Stimulated activated CD4-positive, alpha-beta T cell treated with anti-CD3 and anti-CD28 coated beads, TNF-alpha, amount 100 ng/mL, for 24 hours (primary cell): Measurements from ENCODE around the gene MAPK7.

Experiments
- DNase-seq, 3 experiments: peaks; one replicate each; pipeline ENCODE4 v3.0.0-alpha.2; 2020; ENCODE audit warnings: low read depth in 3 of 3

The MAPK7 gene

DNA sequence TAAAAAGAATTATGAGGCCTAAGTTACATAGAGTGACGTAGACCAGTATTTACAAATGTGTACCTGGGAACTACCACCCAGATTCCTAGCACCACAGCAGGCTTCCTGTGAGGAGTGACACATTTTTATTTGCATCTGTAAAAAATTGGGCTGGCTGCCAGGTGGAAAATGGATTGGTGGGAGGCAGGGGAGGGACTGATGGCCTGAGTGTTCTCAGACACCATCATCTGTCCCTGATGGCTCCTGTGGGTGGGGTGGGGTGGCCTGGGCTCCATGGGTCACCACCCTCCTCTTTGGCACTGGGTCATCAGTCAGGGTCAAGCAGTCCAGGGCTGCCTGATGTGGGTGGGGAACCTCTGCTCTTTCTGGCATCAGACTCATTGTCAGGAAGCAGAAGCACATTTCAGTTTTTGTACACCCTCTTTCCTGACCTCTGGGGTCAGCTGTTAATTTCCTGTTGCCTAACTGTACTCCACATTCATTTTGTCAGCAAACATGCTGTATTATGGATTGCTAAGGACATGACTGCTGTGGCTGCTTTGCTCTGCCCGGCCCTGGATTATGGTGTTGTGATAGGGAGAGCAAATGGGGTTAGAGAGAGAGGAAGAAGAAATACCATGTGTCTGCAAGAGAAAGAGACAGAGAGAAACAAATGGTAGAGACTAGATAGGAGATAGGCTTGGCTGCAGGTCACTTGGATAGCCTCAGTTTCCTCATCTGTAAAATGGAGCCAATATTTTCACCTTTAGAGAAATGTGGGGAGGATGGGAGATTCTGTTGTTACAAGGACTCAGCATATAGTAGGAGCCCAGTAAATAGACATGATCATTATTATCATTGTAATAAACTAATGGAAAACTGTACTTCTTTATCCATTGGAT lies 20.2 kb downstream of the MAPK7 start:
- DNase-seq: no peak

DNA sequence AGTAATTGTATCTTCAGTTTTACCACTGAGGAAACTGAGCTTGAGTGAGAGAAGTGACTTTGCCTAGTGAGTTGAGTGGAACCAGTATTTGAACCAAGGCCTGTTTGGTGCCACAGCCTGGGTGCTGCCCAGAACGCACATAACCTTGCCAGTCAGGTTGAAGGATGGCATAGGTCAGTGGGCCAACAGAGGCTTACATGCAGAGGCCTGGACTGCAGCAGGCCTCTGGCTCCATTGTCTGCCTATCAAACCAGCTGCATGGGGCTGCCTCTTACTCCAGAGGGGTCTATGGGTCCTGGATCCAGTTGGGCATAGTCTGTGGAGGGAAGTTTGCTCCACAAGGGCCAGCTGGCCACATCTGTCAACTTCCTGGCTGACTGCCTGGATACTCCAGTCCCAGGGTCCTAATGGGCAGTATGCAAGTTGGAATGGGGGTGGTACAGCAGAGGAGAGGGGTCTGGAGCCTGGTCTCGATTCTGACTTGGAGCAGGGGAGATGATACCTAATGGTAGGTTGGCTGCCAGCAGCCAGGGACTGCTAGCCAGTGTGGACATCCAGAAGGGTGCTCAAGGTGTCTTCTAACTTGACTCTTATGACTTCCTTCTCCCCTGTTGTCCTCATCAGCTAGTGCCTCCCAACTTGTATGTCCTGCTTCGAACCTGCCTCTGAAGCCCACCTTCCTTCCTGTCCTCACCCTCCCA lies 21.6 kb downstream of the MAPK7 start:
- no peak for DNase-seq

DNA sequence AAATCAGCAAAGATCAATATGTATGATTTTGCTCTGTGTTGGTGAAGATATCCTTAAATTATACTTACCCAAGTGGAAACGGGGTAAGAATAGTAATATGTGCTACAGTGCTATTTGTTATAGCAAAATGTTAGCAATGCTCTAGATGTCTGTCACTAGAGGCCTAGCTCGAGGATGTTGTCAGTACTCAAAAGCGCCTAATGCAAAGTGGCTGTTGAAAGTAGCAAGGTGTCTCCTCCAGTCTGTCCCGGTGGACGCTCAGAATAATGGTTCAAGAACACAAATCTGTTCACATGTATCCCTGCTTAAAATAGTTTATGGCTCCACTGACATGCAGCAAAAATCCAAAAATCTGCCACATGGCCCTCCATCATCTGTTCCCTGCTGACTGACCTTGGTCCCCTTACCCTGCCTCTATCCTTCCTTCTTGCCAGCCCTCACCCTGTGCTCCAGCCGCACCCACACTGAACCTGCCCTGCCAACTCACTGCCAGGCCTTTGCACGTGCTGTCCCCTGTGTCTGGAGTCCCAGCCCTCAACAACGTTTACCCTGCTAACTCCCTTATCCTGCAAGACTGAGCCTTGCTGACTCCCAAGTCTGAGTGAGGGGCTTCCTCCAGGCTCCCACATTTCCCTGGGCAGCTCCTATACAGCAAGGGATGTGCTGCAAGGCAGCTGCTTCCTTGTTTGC lies 23.2 kb downstream of the MAPK7 start:
- no peak for DNase-seq

DNA sequence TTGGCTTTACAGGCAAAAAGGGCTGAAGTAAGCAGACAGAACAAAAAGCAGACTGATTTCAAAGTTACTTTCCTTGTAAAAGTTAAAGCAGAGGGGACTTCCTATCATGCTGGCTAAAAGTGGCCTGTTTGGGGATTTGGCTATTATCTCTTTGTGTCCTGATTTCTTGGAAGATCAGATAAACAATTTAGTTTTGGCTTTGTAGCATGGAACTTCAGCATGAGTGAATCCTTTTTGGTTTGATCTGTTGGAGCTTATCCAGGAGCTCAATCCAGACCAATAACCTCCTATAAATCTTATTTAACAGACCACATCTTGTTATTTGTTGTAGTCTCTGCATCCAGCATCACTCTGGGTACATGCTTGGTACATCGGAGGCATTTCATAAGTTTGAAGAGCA lies 23.9 kb downstream of the MAPK7 start:
- DNase-seq: no peak

DNA sequence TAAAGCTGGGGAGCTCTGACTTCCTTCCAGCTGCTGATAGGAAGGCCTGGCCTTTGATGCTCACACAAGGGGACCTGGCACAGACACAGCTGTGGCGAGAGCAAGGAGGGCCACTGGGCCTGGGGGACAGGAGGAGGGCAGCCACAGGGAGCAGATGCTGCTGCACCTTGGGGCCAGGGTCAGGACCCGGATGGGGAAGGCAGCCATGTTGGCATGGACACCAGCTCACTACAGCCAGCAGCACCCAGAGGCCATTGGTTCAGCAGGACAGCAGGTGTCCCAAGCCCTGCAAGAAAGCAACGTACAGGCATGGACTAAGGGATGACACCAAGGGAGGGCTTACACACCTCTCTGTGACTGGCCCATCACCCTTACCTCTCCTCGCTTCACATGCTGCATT lies 24.7 kb downstream of the MAPK7 start:
- DNase-seq: no peak

DNA sequence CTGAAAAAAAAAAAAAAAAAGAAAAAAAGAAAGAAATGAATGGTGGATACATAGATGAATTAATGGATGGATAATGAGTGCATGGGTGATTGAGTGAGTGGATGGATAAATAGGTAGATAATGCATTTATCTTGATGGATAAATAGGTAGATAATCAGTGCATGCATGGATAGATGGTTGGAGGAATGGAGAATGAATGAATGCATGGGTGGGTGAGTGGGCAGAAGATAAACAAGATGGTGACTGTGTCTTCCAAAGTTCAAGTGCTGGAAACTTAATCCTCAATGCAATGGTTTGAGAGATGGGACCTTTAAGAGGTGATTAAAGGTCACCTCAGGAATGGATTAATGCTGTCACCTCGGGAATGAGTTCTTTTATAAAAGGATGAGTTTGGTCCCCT lies 26.0 kb downstream of the MAPK7 start:
- DNase-seq: no peak

DNA sequence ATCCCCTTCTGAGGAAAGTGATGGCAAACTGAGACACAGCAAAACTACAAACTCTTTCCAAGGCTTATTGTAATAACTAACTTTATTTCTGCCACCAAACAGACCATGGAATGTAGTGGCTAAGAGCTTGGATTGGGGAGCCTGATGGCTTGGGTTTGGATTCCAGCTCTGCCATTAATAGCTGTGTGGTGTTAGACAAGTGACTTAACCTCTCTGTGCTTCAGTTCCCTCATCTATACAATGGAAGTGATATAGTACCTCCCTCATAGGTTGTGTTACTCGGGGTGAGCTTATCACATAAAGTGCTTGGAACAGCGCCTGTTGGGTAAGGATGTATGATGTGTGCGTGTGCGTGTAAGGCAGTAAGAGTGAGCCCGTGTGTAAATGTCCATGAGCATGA lies 26.8 kb downstream of the MAPK7 start:
- no peak for DNase-seq

DNA sequence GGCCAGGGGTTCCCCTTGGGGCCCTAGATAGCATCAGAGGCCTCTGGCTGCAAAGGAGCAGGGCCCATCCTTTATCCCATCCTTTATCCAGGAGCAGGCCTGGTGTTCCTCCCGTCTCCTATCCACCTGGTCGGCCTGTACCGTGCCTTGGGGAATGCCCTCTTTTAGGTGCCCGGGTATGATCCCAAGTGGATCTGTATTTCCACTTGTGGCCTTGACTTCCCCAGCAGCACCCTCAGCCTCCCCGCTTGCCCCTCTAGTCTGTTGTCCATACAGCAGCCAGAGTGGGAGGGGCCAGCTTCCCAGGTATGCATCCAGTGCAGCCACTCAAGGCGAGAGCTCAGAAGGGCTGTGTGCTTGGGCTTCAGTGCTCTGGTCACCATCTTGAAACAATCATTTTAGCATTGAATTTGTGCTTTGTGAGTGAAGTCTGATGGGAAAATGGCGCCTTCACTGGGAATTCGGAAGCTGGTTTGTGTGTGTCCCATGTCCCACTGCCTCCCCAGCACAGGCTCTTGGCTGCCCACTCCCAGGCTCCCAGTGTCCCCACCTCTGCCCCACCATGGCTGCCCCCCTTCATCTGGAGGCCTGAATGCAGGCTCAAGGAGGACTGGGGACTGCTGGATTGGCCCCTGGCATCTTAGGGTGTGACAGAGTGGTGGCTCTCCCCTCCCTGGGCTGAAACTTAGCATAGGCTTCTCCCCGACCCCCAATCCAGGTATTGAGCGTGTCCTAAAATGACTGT lies 29.5 kb downstream of the MAPK7 start:
- DNase-seq: no peak

DNA sequence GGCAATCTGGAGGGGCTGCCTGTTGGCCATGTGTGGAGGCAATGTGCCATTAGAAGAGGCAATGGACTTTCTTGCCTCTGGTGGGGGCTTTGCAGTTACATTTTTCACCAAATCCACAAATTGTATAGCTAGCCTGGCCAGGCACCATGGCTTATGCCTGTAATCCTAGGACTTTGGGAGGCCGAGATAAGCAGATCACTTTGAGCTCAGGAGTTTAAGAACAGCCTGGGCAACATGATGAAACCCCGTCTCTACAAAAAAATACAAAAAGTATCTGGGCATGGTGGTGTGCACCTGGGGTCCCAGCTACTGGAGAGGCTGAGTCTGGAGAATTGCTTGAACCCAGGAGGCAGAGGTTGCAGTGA lies 30.0 kb downstream of the MAPK7 start:
- DNase-seq: no peak

DNA sequence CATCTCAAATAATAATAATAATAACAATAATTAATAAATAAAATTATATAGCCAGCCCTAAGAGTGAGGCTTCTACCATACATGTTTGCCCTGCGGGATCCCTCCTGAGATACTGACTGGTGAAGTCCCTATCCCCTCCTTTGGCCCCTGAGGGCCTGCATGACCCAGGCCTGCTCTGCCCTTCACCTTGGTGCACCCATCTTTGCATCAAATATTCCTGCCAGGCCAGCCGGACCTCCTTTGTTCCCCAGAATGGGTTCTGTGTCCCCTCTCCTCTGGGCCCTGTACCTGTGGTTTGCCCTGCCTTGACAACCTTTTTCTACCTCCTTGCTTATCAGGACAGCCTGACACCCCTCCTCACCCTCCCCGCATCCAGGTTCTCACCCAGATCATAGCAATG lies 30.8 kb downstream of the MAPK7 start:
- DNase-seq: no peak

DNA sequence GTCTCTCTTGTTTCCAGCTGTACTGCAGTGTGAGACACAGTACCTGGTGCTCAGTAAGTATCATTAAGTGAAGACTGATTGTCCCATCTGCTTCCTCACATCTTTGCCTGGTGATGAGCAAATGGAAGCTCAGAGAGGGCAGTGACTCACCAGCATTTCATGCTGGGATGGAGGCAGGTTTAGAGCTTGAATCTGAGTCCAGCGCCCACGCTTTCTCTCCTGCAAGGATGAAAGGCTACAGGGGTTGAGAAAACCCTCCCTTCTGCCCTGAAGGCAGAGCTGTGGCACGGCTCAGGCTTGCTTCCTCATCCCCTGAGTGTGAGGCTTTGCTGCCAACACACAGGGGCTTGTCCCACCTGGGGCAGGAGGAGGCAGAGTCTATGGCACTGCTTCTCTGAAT lies 31.2 kb downstream of the MAPK7 start:
- DNase-seq: peak in 1 of 3 experiments; percentile 20

DNA sequence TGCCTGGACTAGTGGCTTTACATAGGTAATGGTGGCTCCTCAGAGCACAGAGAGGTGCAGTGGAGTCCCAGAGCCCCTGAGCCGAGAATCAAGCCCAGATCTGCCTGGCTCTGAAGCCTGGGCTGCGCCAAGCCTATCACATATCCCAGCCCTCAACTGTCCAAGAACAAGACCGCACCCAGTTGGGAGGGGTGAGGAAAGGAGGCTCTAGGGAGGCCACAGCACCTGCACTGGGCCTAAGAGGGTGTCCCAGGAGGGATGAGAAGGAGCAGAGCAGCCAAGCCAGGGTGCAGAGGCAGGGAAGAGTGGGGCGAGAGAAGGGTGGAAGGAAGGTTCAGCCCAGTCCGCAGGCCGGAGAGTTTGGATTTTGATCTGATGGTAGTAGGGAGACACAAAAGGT lies 31.8 kb downstream of the MAPK7 start:
- no peak for DNase-seq

DNA sequence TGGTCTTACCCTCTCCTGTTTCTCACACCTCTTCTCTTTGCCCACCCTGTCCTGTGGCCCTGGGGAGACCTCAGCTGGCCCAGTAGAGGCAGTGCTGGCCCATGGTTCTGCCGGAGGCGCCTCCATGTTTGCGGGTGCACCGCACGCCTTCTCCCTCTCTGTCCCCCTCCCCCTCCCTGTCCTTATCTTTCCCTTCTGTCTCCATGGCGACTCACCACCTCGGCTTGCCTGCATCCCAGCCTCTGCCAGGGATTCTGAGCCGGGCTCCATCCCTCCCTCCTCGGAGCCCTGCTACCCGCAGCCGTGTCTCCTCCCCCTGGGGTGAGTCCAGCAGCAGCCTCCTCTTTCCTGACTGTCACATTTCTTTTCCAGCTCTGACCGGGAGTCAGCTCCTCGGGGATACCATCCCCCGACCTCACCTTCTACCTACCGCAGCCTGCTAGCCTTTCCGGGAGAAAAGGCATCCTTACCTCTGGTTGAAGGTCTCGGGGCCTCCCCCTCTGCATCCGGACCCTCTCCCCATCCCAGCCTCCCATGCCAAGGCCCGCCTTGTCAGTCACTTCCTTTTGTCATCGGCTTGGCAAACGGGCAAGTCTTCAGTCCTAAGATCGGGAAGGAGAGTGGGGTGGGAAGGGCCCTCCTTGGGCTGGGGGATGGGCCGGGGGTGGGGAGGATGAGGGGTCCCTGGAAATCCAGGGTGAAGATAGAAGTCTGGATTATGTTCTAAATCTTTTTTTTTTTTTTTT lies 32.8 kb downstream of the MAPK7 start, which contains the start of gene RNF112:
TSS of gene RNF112 (plus strand) at position 358 of the 746 bp plus-strand sequence. CDS start at position 535, 177 bp downstream.
- DNase-seq: no peak

DNA sequence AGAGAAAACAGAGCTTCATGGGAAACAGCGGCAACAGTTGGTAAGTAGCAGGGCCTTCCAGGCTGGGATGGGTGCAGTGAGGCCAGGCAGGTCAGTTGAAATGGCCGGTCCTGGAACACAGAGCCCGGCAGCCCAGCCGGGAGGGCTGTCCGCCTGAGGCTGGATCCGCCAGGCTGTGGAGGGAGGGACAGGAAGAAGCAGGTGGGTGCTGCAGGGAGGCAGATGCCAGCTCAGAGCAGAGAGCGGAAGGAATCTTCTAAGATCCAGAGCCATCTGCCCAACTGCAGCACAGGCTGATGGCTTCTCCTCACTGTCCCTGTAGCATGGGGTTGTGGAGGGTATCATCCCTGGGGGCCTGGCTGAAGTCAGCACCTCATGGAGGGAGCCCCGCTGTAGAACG lies 33.3 kb downstream of the MAPK7 start:
- no peak for DNase-seq

DNA sequence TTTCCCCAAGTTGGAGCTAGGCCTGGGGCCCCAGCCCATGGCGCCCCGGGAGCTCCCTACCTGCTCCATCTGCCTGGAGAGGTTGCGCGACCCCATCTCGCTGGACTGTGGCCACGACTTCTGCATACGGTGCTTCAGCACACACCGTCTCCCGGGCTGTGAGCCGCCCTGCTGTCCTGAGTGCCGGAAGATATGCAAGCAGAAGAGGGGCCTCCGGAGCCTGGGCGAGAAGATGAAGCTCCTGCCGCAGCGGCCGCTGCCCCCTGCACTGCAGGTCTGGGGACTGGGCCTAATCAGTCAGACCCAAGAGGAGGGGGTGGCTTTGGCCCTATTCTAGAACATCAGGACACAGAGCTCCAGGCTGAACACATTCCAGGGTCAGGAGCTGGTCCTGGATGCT lies 34.2 kb downstream of the MAPK7 start:
- DNase-seq: no peak

DNA sequence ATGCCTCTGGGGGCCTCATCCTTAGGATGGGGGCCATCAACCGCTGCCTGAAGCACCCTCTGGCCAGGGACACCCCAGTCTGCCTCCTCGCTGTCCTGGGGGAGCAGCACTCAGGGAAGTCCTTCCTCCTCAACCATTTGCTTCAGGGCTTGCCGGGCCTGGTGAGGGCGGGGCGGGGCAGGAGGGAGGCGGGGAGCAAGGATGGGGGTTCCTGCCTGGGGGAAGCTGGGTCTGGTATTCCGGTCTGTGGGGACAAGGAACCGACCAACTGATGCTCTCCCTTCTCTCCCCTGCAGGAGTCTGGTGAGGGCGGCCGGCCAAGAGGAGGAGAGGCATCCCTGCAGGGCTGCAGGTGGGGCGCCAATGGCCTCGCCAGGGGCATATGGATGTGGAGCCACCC lies 34.7 kb downstream of the MAPK7 start:
- DNase-seq: no peak

DNA sequence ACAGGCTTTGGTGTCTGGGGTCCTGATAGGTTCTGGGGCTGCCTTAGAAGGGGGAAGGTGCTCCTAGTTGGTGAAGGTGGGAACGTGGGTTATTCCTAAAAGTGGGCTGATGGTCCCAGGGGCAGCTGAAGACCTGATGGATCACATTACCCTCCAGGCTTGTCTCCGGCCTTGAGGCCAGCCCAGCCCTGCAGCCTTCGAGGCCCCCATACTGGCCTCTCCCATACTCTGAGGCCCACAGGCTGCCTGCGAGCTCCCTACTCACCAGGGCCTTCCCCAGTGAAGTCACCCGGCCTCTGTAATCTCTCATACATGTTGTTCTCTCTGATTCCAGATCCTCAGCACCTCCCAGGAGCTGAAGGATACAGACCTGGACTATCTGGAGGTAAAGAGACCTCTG lies 35.5 kb downstream of the MAPK7 start:
- DNase-seq: no peak

DNA sequence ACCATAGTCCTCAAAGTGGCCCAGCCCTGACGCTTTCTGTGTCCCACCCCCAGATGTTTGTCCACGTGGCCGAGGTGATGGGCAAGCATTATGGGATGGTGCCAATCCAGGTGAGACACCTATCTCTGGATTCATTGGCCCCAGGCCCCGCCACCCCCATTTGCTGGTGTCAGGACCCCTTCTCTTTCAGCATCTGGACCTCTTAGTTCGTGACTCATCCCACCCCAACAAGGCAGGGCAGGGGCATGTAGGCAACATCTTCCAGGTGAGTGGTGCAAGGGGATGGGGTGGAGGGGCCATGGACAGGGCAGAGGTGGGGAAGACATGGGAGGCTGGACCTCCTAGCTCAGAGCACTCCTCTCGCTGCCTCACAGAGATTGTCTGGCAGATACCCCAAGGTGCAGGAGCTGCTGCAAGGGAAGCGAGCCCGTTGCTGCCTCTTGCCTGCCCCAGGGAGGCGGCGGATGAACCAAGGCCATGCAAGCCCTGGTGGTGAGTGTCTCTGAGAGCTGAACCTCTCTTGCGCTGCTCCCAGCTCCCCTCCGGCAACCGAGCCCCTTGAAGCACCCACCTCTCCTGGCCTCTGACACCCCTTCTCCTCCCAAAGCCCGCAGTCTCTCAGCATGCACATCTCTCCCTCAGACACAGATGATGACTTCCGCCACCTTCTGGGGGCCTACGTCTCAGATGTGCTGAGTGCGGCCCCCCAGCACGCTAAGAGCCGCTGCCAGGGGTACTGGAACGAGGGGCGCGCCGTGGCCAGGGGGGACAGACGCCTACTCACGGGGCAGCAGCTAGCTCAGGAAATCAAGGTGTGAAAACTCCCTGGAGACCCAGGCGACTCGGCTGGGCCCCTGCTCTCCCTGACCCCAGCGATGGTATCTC lies 36.3 kb downstream of the MAPK7 start:
- DNase-seq: no peak

DNA sequence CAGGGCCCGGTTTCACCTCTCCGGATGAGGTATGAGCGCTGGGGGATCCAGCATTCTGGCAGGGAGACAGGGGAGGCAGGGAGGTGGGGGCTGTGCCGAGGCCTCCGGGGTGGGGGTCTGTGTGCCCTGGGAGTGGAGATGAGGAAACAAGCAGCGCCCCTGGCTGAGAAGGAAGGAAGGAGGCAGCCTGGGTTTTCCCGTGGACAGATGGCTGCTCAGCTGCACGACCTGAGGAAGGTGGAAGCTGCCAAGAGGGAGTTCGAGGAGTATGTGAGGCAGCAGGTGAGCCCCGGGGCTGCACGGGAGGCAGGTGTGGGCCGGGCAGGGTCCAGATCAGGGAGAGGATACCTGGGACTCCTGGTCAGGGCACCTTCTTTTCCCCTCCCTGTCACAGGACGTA lies 37.0 kb downstream of the MAPK7 start:
- no peak for DNase-seq
